HG03175 (cell line): Measurements from ENCODE around the gene PER3.
A peak's percentile ranks its signal among the peaks of the same experiment; 100 is the strongest.

Experiments
- ATAC-seq: cut with Tn5 transposase; IDR thresholded peaks from one replicate; pipeline ENCODE4 v1.9.1; 2021; ENCODE audit warnings: mild to moderate bottlenecking, moderate library complexity; ENCODE audit not compliant: unreplicated experiment

Gene PER3

DNA sequence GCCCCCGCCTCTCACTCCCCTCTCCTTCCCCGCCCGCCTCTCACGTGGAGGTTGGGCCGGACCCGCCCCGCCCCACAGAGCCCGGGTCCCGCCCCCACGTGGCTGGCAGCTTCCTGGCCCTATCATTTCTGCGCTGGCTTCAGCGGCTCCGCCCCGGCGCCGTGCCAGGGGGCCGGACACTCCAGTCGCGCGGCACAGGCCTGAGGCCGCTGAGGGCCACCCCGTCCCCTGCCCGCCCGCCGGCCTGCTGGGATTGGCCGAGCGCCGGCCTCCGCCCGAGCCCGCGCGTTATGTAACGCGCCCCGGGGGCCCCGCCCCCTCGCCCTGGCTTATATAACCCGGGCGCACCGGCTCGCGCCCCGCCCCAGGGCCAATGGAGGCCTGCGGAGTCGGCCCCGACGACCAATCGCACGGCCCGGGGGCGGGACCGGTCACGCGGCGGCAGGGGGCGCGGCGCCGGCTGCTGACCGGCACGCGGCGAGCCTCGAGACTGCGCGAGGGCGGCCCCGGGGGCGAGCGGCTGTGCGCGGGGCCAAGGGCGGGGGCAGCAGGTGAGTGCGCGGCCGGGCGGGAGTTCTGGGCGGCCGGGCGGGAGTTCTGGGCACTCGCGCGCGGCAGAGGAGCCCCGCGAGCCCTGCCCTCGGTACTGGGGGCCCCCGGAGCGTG, at the start of gene PER3:
PER3 (plus strand) TSS at position 466 of the 666 bp plus-strand sequence. CDS start 587 bp downstream, outside the sequence.
- peak; percentile 92 for ATAC-seq

DNA sequence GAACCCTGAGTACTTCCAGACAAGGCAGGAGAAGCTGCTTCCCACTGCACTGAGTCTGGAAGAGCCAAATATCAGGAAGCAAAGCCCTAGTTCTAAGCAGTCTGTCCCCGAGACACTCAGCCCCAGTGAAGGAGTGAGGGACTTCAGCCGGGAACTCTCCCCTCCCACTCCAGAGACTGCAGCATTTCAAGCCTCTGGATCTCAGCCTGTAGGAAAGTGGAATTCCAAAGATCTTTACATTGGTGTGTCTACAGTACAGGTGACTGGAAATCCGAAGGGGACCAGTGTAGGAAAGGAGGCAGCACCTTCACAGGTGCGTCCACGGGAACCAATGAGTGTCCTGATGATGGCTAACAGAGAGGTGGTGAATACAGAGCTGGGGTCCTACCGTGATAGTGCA, 46.0 kb upstream of the PER3 start:
- ATAC-seq = no peak

DNA sequence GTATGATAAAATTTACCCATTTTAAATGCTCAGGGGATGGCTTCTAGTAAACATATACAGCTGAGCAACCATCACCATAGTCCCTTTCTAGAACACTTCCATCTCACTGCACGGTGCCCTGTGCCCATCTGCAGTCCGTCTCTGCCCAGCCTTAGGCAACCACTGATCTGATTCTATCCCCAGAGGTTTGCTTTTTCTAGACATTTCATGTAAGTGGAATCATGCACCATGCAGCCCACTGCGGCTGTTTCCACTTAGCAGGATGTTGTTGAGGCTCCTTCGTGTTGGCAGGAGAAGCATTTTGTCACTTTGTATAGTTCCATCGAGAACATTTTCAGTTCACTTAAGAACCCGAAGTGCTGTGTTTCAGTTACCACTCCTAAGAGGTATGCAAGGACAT, 40.7 kb upstream of the PER3 start:
- no peak for ATAC-seq

DNA sequence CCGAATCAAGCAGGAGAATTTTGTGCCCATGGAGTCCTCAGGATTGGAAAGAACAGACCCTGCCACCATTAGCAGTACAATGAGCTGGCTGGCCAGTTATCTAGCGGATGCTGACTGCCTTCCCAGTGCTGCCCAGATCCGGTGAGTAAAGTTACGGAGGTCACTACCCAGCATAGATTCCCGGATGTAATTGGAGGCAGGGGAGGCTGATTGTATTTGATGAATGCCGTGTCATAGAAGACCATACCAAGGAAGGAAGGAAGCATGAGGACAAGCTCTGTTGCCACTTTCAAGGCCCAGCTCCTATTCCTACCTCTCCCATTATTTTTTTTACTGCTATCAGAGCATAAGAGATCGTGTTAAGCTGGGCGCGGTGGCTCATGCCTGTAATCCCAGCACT, 39.2 kb upstream of the PER3 start:
- no peak for ATAC-seq

DNA sequence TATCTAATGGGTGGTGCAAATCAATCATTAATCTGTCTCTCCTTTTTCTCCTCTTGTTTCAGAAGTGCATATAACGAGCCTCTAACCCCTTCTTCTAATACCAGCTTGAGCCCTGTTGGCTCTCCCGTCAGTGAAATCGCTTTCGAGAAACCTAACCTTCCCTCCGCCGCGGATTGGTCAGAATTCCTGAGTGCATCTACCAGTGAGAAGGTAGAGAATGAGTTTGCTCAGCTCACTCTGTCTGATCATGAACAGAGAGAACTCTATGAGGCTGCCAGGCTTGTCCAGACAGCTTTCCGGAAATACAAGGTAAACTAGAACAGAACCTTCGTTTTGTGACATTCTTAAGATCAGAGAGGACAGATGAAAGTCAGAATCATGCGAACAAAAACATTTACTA, 38.3 kb upstream of the PER3 start:
- no peak for ATAC-seq

GRCh38 chr1:7747605-7748004, 36.5 kb upstream of the PER3 start:
- ATAC-seq = no peak

DNA sequence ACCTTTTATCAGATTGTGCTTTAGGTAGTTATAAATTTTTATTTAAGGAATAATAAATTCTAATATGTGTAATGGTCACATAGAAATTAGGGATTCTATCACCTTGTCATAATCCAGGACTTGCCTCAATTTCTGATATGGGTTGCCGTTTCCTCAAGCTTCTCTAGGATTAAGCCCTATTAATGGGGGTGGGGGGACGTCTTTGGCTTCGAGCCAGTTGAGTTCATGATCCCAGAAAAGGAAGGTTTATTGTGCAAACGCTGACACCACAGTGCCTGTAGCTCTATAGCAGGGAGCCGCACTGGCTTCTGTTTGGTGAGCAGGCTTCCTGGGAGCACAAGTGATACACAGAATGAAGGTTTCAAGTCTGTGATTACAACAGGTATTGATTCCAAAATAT, 35.0 kb upstream of the PER3 start:
- no peak for ATAC-seq

- ATAC-seq = no peak
These were observed 32.9 kb upstream of the PER3 start for GRCh38 chr1:7751174-7751573.

DNA sequence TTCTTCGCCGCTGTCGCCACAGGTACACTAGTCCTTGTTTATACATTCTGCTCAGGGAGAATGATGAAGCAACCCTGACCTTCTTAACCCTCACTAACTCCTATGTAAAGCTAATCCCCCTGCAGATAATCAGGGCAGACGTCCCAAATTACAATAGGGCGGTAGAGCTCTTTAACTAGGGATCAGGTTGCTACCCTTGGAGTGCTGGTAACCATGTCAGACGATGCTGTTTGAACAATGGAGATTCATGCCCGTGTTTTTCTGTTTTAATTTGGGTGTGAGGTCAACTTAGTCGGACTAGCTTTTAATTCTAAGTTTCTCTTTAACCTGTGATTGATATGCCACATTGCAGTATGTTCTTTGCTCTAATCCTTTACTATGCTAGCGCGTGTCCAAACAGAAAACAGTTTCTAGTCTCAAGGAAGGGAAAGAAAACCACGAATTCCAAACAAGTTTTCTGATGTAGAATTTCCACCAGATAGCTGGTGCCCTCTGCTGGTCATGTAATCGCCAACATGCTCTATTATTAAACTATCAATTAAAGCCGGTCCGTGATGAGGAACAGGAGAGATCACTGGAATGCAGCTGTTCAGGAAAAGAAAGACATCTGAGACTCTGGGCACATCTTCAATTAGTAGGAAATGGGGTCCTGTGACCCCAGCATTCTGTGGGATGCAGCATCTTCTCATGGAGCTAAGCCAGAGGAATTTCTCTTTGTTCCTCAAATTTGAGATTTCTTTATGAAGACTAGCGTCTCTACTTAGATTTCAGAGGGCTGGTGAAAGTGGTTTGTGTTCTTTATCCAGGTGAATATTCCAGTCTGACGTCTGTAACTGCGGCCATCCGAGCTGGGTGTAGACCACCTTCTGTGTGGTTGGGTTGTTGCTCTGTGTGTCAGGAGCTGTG, 31.3 kb upstream of the PER3 start:
- no peak for ATAC-seq

GRCh38 chr1:7753641-7754040, 30.4 kb upstream of the PER3 start:
- ATAC-seq = no peak

- no peak for ATAC-seq
These were observed 29.9 kb upstream of the PER3 start for GRCh38 chr1:7754234-7754633.

- ATAC-seq = no peak
These were observed 28.6 kb upstream of the PER3 start for GRCh38 chr1:7755448-7755847.

GRCh38 chr1:7760245-7760644, 23.8 kb upstream of the PER3 start:
- no peak for ATAC-seq

DNA sequence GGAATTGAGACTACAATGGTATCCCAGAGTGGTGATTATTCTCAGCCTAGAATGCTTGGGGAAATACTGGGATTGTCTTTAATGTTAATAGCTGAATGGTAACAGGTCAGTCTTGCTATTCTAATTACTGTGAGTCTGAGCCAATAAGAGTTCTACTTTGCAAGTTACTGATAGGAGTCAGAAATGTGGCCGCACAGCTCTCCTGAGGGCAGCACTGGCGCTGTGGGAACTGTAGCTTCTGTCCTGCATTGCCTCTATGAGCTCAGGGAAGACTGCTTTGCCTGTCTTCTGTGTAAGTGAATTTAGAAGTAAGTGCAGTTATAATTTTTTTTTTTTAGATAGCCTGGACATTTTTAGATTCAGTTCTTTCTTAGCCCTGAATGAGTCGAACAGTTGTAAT, 23.0 kb upstream of the PER3 start:
- no peak for ATAC-seq

- no peak for ATAC-seq
These were observed 16.9 kb upstream of the PER3 start for GRCh38 chr1:7767176-7767575.

DNA sequence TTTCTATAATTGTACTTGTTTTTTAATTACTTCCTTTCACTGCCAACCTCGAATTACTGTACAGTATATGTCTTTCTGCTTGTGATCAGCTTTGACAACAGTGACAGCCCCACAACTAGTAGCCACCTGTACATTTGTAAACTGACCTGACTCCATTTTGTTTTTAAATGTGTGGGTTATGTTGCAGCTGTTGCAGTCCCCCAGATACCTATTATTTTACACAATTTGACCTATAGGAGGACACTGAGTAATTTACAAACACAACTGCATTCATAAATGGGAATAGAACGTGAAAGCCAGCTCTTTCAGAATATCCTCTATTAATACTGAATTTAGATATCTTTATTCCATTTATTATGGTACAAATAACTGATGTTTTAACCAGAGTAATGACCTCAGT, 15.5 kb upstream of the PER3 start:
- no peak for ATAC-seq

GRCh38 chr1:7769673-7770412, 14.2 kb upstream of the PER3 start:
- no peak for ATAC-seq

GRCh38 chr1:7770669-7770996, 13.5 kb upstream of the PER3 start:
- ATAC-seq = no peak

DNA sequence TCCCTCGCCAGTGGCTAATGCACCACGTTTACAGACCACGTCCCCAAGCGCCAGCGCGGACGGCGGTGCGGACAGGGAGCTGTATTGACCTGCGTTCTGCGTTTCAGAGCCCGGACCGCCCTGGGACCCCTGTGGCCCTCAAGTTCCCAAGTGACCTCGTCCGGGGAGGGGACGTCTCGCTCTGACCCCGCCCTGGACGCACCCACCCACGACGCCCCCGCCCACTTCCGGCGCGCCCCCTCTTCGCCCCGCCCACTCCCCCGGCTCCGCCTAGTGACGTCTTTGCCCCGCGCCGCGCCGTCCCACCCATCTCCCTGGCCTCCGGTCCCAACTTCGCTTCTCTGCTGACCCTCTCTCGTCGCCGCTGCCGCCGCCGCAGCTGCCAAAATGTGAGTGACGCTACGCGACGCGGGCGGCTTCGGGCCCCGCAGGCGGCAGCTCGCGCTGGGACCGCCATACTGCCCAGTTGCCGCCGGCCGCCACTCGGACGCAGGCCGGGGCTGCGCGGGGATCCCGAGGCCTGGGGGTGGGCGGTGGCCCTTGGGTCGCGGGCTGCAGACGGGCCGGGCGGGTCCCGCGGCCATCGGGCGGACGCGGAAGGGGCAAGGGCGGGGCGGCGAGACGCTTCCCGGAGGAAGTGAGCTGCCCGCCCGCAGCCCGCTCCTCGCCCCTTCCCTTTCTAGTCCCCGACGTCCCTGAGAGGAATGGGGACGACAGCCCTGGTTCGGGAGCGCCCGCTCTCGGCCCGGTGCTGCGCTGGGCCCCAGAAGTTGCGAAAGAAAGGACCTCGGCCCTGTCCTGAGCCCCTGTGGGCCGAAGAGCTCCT, 12.9 kb upstream of the PER3 start, which contains the start of gene VAMP3:
VAMP3 (plus strand) TSS at position 300 of the 826 bp plus-strand sequence; CDS start at position 388, 88 bp downstream.
- peak; percentile 78 for ATAC-seq

- peak; percentile 7 for ATAC-seq
These were observed 12.2 kb upstream of the PER3 start for GRCh38 chr1:7771823-7772299.

DNA sequence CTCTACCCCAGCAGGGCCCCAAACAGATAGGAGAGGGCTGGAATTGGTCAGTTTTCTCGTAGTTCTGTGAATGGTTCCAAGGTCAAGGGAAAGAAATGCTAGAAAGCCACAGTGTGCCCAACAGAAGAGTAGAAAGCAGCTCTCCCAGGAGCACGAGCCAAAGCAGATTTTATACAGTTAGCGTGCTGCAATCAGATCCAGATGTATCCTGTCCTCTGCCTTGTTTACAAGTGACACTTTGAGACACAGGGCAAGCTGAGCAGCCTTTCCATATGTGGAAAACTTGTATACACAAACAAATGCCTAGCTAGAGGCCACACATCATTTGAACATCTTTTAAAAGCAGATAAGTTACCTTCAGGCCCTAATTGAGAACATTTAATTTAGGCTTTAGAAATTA, 6.5 kb upstream of the PER3 start:
- ATAC-seq = no peak
